Measurements from ENCODE around the gene BRD3OS. TPM values are rescaled to one million over a fixed set of nuclear protein-coding genes. Genes with fewer than 3 reads are reported as not detected.
A peak's percentile ranks its signal among the peaks of the same experiment; 100 is the strongest.

Gene BRD3OS
- total and polyA plus RNA-seq, 12 donors = 14.7 to 70.6 (median 22.0) TPM

DNA sequence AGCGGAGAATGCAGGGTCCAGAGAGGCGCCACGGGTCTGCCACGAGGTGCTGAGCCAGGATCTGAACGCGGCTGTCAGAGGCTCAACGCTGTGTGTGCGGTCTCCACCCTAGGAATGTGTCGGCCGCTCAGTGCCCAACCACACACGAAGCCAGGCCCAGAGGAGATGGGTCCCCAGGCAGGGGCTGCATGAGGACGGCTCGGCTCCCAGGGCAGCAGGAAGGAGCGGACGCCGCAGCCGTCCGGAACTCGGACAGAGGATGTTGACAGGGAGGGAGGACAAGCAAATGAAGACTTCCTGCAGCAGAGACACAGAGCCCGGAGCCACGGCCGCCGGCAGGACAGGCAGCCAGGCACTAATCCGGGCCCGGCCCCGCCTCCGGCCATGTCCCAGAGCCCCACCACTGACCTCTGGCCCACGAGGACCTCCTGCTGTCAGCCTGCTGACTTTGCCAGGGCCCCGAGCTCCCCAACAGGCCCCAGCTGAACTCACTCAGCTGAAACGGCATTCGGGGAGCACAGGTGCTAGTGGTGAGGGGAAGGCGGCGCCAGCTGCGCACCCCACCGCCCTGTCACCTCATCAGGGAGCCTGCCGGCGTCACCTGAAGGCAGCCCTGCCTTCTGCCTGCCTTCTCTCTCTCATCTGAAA, 45.9 kb upstream of the BRD3OS start:
- H3K27me3 ChIP-seq = no peaks in the 10 kb centered on the region
- peak overlapping the region in 4 of 5 donors; percentile 15 to 83 (median 50) for H3K27ac ChIP-seq
- DNase-seq = peak in 5 of 7 donors; percentile 30 to 66 (median 52)
- H3K36me3 ChIP-seq (replicated peaks in 1 of 2) = no peaks in the 10 kb centered on the region
- peaks cover 29 to 42% of the 10 kb centered on the region in 2 donors for H3K4me1 ChIP-seq (replicated peaks in 1 of 2)
- no peaks in the 10 kb centered on the region for H3K9me3 ChIP-seq (replicated peaks in 1 of 3)
- peak overlapping the region in 1 of 4 donors; percentile 20 for H3K4me3 ChIP-seq
- 55 to 62% (median 57%) methylated on average over 24 to 37 of the region's 37 CpGs for WGBS, 4 donors
- intact Hi-C loops (cut with DNase I) = no loop called here
- TF ChIP-seq, protein P1, sequence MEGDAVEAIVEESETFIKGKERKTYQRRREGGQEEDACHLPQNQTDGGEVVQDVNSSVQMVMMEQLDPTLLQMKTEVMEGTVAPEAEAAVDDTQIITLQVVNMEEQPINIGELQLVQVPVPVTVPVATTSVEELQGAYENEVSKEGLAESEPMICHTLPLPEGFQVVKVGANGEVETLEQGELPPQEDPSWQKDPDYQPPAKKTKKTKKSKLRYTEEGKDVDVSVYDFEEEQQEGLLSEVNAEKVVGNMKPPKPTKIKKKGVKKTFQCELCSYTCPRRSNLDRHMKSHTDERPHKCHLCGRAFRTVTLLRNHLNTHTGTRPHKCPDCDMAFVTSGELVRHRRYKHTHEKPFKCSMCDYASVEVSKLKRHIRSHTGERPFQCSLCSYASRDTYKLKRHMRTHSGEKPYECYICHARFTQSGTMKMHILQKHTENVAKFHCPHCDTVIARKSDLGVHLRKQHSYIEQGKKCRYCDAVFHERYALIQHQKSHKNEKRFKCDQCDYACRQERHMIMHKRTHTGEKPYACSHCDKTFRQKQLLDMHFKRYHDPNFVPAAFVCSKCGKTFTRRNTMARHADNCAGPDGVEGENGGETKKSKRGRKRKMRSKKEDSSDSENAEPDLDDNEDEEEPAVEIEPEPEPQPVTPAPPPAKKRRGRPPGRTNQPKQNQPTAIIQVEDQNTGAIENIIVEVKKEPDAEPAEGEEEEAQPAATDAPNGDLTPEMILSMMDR (IDR thresholded peaks at IDR 0.05) = no peak
- TF ChIP-seq POLR2A (IDR thresholded peaks at IDR 0.05) = no peak

DNA sequence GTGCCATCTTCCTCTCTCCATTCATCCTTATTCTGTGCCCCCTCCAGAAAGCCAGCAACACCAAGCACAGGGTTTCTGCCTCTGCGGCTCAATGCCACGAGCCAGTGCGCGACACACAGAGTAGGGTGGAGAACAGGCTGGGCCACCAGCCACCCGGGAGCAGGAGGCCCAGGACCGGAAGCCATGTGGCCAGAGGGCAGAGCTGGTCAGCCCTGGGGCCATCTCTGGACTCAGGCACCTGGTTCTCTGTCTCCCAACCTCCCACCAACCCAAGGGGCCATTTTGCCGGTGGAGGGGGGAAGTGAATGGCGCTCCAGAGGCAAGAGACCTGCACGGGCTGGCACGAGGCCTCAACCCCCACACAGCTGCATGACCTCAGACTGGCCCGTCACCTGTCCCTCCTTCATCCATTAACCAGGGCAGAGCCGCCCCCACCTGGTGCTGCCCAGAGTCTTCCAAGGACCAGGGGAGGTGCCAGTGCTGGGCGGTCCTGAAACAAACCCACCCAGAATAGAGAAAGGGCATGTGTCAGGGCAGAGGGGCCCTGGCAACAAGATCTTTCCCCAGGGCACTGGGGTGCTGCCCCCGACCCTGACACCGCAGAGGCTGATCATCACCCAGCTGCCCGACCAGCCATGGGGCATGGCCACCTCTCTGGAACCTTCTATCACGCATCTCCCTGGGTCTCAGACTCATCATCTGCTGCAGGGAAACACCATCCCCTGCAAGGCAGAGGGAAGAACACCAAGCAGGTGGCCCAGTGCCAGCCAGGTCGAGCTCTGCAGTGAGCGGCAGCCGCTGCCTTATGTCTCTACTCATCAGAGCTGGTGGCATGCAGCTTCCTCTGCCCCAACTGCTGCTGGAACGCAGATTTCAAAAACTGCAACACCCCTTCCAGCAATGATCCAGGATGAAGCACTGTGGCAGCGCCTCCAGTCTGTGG, 45.1 kb upstream of the BRD3OS start:
- TF ChIP-seq POLR2A (IDR thresholded peaks at IDR 0.05) = no peak
- TF ChIP-seq, protein P1 (IDR thresholded peaks at IDR 0.05) = no peak
- Histone ChIP-seq H3K9me3 (replicated peaks in 1 of 3) (no peaks in the 10 kb centered on the region), H3K36me3 (replicated peaks in 1 of 2) (no peaks in the 10 kb centered on the region), H3K4me3 (no peak overlapping the region), H3K4me1 (replicated peaks in 1 of 2) (peaks cover 25 to 34% of the 10 kb centered on the region in 2 donors), H3K27me3 (no peaks in the 10 kb centered on the region), H3K27ac (peak overlapping the region in 3 of 5 donors; percentile 15 to 83 (median 78))
- intact Hi-C loops (cut with DNase I) = no loop called here
- 62 to 79% (median 74%) methylated on average over 13 to 22 of the region's 22 CpGs for WGBS, 4 donors
- peak in 6 of 7 donors; percentile 26 to 77 (median 54) for DNase-seq

GRCh38 chr9:133980864-133981588, 44.3 kb upstream of the BRD3OS start:
- no peaks in the 10 kb centered on the region for H3K36me3 ChIP-seq (replicated peaks in 1 of 2)
- TF ChIP-seq, protein P1 (IDR thresholded peaks at IDR 0.05) = no peak
- no peak for TF ChIP-seq POLR2A (IDR thresholded peaks at IDR 0.05)
- whole genome bisulfite sequencing, 4 donors = 76 to 93% (median 91%) methylated on average over 8 to 25 of the region's 25 CpGs
- H3K4me1 ChIP-seq (replicated peaks in 1 of 2) = peaks cover 20 to 29% of the 10 kb centered on the region in 2 donors
- DNase-seq = peak in 1 of 7 donors; percentile 6
- no peaks in the 10 kb centered on the region for H3K27me3 ChIP-seq
- no peaks in the 10 kb centered on the region for H3K9me3 ChIP-seq (replicated peaks in 1 of 3)
- H3K4me3 ChIP-seq = no peak overlapping the region
- intact Hi-C loops (cut with DNase I) = no loop called here
- peak overlapping the region in 1 of 5 donors; percentile 83 for H3K27ac ChIP-seq

DNA sequence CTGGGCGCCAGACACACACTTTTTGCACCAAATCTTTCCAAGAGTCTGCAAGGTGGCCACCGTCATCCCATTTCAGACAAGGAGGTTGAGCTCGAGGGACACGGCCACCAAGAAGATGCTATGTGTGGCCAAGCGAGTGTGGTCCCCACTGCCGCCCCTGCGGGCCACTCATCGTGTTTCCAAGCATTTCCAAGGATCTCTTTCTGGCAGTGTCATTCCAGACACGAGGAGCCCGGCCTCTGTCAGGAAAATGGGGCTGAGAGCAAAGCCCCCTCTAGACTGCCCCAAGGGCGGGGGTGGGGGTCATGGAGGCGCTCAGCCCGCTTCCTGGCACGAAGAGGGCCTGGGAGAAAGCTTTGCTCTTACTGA, 43.7 kb upstream of the BRD3OS start:
- no peaks in the 10 kb centered on the region for H3K9me3 ChIP-seq (replicated peaks in 1 of 3)
- TF ChIP-seq, protein P1 (IDR thresholded peaks at IDR 0.05) = no peak
- TF ChIP-seq POLR2A (IDR thresholded peaks at IDR 0.05) = no peak
- intact Hi-C loops (cut with DNase I) = no loop called here
- WGBS, 4 donors = 91 to 98% (median 93%) methylated on average over 8 to 14 of the region's 14 CpGs
- H3K27me3 ChIP-seq = no peaks in the 10 kb centered on the region
- peaks cover 20 to 29% of the 10 kb centered on the region in 2 donors for H3K4me1 ChIP-seq (replicated peaks in 1 of 2)
- no peak overlapping the region for H3K27ac ChIP-seq
- peak in 1 of 7 donors; percentile 15 for DNase-seq
- no peaks in the 10 kb centered on the region for H3K36me3 ChIP-seq (replicated peaks in 1 of 2)
- H3K4me3 ChIP-seq = no peak overlapping the region

All from adrenal gland (tissue), 12 donors.